K562 (cell line): Measurements from ENCODE around the gene URB2.

Source experiments
- CTCF ChIP-seq, 3 experiments: IDR thresholded peaks in 2 of 3; conservative IDR thresholded peaks in 1 of 3; 2 replicates each; pipeline ENCODE4 v1.5.1; 2011 to 2012; ENCODE audit warnings: low read length in 3 of 3, mild to moderate bottlenecking in 3 of 3, control low read depth in 2 of 3, improper control_type of control experiment in 1 of 3, inconsistent platforms in 1 of 3, low read depth in 1 of 3, mixed read lengths in 1 of 3, moderate library complexity in 1 of 3; ENCODE audit not compliant: insufficient read depth in 2 of 3
- EGR1 ChIP-seq: fragments of 450-650 bp; conservative IDR thresholded peaks from 2 replicates; pipeline ENCODE4 v1.6.1; 2017; ENCODE audit warnings: mild to moderate bottlenecking
- MTF1 ChIP-seq: fragments of 250-450 bp; sonication (Bioruptor Pico); IDR thresholded peaks from 2 replicates; pipeline ENCODE4 v1.9.0; 2021; ENCODE audit warnings: moderate library complexity, mild to moderate bottlenecking, inconsistent platforms, borderline replicate concordance
- NFRKB ChIP-seq: fragments of 450-650 bp; IDR thresholded peaks from 2 replicates; pipeline ENCODE4 v1.6.1; 2016; ENCODE audit warnings: low read depth

- TF ChIP-seq NFRKB (no peak), MTF1 (CRISPR knock-in tag) (no peak), CTCF (IDR thresholded peaks at IDR 0.05 in 2 of 3, conservative IDR thresholded peaks at IDR 0.05 in 1 of 3; ENCODE audit: insufficient read depth in 2 of 3, low read depth in 1 of 3, low read length in 3 of 3) (no peak), EGR1 (no peak)
Observed at GRCh38 chr1:229685149-229685548, 59.1 kb downstream of the URB2 start.
